Epithelial cell of proximal tubule (primary cell): ENCODE data around the gene ARL8A. TPM values are rescaled to one million over a fixed set of nuclear protein-coding genes. Genes with fewer than 3 reads are reported as not detected.

Source experiments
- DNase-seq: peaks from one replicate; pipeline ENCODE4 v3.0.0-alpha.2; 2011; ENCODE audit warnings: low read depth
- H3K4me3 ChIP-seq: 2 replicates; pipeline ENCODE4 v1.5.1; 2011; ENCODE audit warnings: low read depth, mild to moderate bottlenecking, low read length
- CTCF ChIP-seq: conservative IDR thresholded peaks from 2 replicates; pipeline ENCODE4 v1.5.1; 2012; ENCODE audit warnings: low read depth, mild to moderate bottlenecking, low read length
- total RNA-seq: library from RNA; depleted of rRNA; stranded (reverse); fragments of >200 nt; gene quantifications from 2 replicates; pipeline ENCODE4 v1.2.3, GENCODE V29; 2015

Gene ARL8A
- total RNA-seq, 1 donor from 2014 or later = 47.0 TPM

- no peak for DNase-seq
- no peak overlapping the region for H3K4me3 ChIP-seq
- no peak for TF ChIP-seq CTCF
Observed at GRCh38 chr1:202127061-202127460, 17.5 kb downstream of the ARL8A start.

- no peak overlapping the region for H3K4me3 ChIP-seq
- no peak for DNase-seq
- TF ChIP-seq CTCF = no peak
Observed at GRCh38 chr1:202126426-202126825, 18.1 kb downstream of the ARL8A start.

GRCh38 chr1:202125611-202126010 lies 18.9 kb downstream of the ARL8A start:
- TF ChIP-seq CTCF = no peak
- DNase-seq = no peak
- H3K4me3 ChIP-seq = no peak overlapping the region

GRCh38 chr1:202124142-202124541 lies 20.4 kb downstream of the ARL8A start:
- no peak overlapping the region for H3K4me3 ChIP-seq
- TF ChIP-seq CTCF = no peak
- no peak for DNase-seq

- H3K4me3 ChIP-seq = no peak overlapping the region
- DNase-seq = no peak
- TF ChIP-seq CTCF = no peak
Observed at GRCh38 chr1:202123336-202123813, 21.2 kb downstream of the ARL8A start.

GRCh38 chr1:202122639-202123335 lies 21.8 kb downstream of the ARL8A start, which contains the start of gene GPR37L1:
GPR37L1 (plus strand) TSS chr1:202122917; CDS start chr1:202122964, 47 bp downstream.
- H3K4me3 ChIP-seq = no peak within 1 kb of the TSS
- DNase-seq = no peak
- peak; percentile 73 for TF ChIP-seq CTCF

- no peak for DNase-seq
- TF ChIP-seq CTCF = no peak
Observed at GRCh38 chr1:202121006-202121405, 23.5 kb downstream of the ARL8A start.

More at GRCh38 chr1:202121006-202121405, 23.5 kb downstream of the ARL8A start:
- no peak overlapping the region for H3K4me3 ChIP-seq
